Anterior cingulate cortex (tissue), 58 donors: ENCODE measurements around the gene NTHL1.
A peak's percentile ranks its signal among the peaks of the same experiment; 100 is the strongest.

Experiments used
- DNase-seq, 58 donors: peaks; one replicate each; lab custom pipeline; 2025; lab: John Stamatoyannopoulos, UW

Gene NTHL1

GRCh38 chr16:2033057-2033908 lies 14.4 kb downstream of the NTHL1 start:
- DNase-seq = peak in 56 of 58 donors; percentile 41 to 96 (median 84)

- DNase-seq = peak in 30 of 58 donors; percentile 3 to 84 (median 46)
Measured at GRCh38 chr16:2032285-2033056, 15.2 kb downstream of the NTHL1 start.

GRCh38 chr16:2031081-2031577 lies 16.5 kb downstream of the NTHL1 start:
- DNase-seq = no peak

GRCh38 chr16:2030036-2030435 lies 17.6 kb downstream of the NTHL1 start:
- no peak for DNase-seq

- no peak for DNase-seq
Measured at GRCh38 chr16:2029350-2029749, 18.3 kb downstream of the NTHL1 start.

GRCh38 chr16:2028620-2029220 lies 18.9 kb downstream of the NTHL1 start:
- DNase-seq = no peak

GRCh38 chr16:2028146-2028545 lies 19.5 kb downstream of the NTHL1 start:
- no peak for DNase-seq

- DNase-seq = peak in 1 of 58 donors; percentile 4
Measured at GRCh38 chr16:2027024-2028010, 20.3 kb downstream of the NTHL1 start.

GRCh38 chr16:2026461-2027023 lies 21.1 kb downstream of the NTHL1 start, which contains the start of gene NHERF2:
Gene NHERF2 (plus strand): TSS chr16:2026902. CDS start chr16:2027006, 104 bp downstream.
- peak in 17 of 58 donors; percentile 5 to 45 (median 25) for DNase-seq

GRCh38 chr16:2025878-2026460 lies 21.7 kb downstream of the NTHL1 start:
- no peak for DNase-seq

- DNase-seq = no peak
Measured at GRCh38 chr16:2025251-2025650, 22.4 kb downstream of the NTHL1 start.

GRCh38 chr16:2024032-2024420 lies 23.6 kb downstream of the NTHL1 start:
- no peak for DNase-seq

GRCh38 chr16:2023092-2024031 lies 24.3 kb downstream of the NTHL1 start:
- DNase-seq = peak in 57 of 58 donors; percentile 21 to 96 (median 83)

GRCh38 chr16:2022723-2023091 lies 24.9 kb downstream of the NTHL1 start:
- DNase-seq = no peak

GRCh38 chr16:2019921-2020831 lies 27.5 kb downstream of the NTHL1 start:
- no peak for DNase-seq

- DNase-seq = no peak
Measured at GRCh38 chr16:2019518-2019920, 28.1 kb downstream of the NTHL1 start, which contains the start of gene NPW. Gene NPW (plus strand): TSS chr16:2019785.
